Left cardiac atrium (tissue), 4 donors: ENCODE data around the gene NRN1. TPM values are rescaled to one million over a fixed set of nuclear protein-coding genes. Genes with fewer than 3 reads are reported as not detected.

ENCODE experiments used
- ATAC-seq, 2 donors: fragments of 200-7000 bp; cut with Tn5 transposase; one replicate each; pipeline ENCODE4 v1.9.1; 2020; ENCODE audit warnings: mild to moderate bottlenecking in 2 of 2, moderate library complexity in 2 of 2
- DNase-seq: peaks from one replicate; pipeline ENCODE4 v3.0.0-alpha.2; 2020
- intact Hi-C, 2 donors: fragments of 100-400 bp; cut with DNase I; formaldehyde crosslinking; loops; one replicate each; pipeline versions ENCODE4 v1.14.1 to v1.15.1; 2022 to 2023
- total RNA-seq, 2 donors: library from RNA; stranded (reverse); fragmentation: NEBNext Ultra II Directional; extraction: Animal tissue kit (Norgen Biotek cat#: 25700); gene quantifications; one replicate each; pipeline ENCODE4 v1.2.1, GENCODE V29; 2021
- donor health status: DM: no; HTN: yes; CAD: no.
- donor health status: DM: no; HTN: yes; CAD: no; lungs with severe emphysema.
- donor health status: DM: yes; HTN: yes; CAD: no.
- donor health status: Dilated cardiomyopathy.

Gene NRN1
- total RNA-seq, 2 donors from 2014 or later, result 12.8 to 18.1 TPM

GRCh38 chr6:6003621-6004366, 2.9 kb downstream of the NRN1 start:
- intact Hi-C loops, result no loop called here
- ATAC-seq, result peak in 1 of 2 donors; percentile 5
- DNase-seq, result peak; percentile 34

DNA sequence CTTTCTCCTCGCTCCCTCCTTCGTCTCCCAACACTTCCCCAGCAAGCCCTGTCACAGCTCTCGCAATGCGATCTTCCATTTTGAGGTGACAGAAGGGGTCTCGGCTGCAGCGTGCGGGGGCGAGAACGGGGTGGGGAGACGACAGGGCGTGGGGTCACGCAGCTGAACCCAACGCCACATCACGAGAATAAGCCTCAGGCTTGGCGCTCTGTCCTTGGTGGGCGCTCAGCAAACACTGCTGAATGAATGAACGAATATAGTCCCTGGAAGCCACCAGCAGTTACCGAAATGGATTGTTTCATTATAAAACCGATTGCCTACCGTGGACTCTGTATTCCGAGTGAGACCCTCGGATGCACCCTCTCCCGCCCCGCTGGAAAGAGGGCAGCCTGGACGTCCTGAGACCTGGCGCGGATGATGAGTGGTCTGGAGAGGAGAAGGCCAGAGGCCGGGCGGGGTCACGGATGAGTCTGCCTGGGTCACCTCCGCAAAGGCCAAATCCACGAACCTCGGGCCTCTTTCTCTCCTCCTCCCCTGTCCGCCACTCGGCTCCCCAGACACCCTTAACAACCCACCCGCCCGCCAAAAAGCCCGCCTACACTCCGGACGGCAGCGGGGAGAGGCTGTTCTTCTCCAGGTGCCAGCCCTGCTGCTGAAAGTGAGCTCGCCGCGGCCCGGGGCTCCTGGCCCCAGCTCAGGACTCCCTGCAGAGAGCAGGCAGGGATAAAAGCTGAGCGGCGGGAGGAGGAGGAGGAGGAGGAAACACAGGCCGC, 3.7 kb downstream of the NRN1 start:
- intact Hi-C loops, result no loop called here
- no peak for ATAC-seq
- DNase-seq, result no peak

DNA sequence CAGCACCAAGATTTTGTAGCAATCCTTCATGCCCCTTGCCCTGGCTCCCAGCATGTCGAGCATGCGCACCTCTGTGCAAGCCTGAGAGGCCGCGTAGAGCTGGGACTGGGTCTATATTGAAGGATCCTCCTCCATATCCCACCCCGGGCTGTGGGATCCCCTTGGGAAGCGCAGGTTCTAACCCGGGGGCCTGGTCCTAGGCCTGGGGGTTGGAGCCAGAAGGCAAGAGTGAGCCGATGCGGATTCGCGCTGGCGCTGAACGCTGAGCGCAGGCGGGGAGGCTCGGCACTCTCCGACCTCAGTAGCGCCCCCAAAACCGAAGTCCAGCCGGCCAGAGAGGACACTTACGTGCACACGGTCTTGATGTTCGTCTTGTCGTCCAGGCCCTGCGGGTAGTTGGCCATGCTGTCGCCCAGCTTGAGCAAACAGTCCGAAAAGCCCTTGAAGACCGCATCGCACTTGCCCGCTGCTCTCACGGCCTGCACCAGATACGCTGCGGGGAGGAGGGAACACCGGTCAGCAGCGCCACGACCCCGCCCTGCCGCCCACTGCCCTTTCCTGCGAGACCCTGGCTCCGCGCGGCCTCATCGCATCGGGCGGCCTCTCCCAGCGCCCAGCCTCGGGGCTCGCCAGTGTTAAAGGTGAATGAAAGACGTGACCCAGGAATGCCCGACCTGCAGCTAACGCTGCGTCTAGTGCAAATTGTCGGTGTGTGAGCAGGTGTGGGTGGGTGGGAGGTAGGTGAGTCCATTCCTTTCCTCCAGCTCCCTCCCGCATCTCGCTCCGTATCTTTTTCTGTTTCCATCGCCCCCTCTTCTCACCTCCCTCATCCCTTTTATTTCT, 4.5 kb downstream of the NRN1 start:
- no peak for DNase-seq
- intact Hi-C loops, result no loop called here
- ATAC-seq, result no peak

DNA sequence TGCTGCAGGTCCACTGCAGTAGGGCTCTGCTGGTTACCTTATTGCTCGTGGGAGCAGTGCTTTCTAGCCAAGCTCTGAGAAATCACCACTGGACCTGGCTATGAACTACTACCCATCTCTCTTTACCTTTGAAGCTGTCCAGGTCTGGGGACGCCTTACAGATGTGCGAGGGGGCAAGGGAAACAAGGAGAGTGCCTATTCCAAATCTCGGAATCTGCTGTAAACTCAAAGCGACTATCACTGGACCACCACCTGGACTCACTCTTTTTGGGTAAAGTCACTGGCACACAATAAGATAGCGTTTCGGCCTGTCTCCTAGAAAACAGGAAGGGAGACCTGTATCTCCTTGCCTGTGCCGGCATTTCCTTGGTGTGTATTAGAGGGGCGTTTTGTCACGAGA, 5.3 kb downstream of the NRN1 start:
- intact Hi-C loops, result no loop called here
- DNase-seq (no peak), ATAC-seq (no peak)

GRCh38 chr6:5999688-6000608, 6.8 kb downstream of the NRN1 start:
- ATAC-seq, result no peak
- DNase-seq, result no peak
- intact Hi-C loops, result no loop called here

DNA sequence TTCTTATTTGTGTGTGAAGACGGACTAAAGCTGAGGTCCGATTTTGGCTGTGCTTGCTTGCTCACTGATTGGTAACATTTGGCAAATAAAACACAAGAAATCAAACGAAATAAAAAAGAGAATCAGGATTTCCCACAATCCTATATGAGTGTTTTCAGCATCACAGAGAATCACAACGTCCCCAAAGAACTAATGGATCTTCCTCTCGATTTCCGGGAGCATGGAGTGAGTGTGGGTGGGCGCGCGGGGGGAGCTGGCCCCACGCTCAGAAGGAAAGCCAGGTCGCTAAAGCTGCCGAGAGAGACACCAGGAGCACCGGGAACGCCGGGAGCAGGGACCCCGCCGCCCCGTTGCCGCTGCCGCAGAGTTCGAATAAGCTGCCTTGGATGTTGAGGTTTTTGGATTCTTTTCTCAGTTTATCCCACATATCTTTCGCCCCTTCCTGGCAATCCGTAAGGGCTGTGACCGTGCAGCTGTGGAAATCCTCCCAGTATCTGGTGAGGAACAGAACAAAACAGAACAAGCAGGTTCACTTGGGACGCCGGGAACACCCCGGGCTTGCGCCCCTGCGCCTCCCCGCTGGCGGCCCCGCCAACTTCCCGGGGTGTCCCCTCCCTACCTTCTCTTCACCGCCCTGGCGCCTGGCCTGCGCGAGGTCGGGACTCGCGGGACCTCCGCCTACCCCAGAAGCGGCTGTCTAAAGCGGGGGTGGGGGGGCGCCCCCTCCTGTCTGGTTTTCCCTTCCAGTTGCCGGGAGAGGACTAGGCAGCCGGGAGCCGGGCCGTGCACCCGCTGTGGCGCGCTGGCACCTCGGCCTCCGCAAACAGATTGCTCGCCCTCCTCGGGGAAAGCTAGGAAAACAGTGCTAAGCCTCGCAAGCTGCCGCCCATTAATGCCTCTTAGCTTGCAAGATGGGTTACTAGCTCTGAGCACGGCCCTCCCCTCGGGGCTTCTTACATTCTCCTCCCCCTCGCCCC, 7.7 kb downstream of the NRN1 start:
- intact Hi-C loops, result no loop called here
- peak in 1 of 2 donors; percentile 9 for ATAC-seq

DNA sequence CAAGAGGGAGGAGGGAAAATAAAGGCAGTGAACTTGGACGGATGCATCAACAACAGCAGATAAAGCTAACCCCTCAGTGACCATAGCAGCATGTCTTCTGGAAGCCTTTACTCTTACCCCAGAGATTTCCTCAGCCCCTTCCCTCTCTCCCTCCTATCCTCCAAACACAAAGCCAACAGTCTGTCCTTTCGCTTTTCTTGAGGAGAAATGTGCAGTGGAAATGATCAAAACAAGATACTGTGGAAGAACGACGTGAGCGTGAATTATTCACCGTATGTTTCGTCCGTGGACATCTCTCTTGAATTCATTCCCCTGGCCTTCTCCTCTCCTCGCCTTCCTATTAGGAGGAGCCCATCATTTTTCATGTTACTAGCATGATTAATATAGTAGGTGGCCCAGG, 8.5 kb downstream of the NRN1 start:
- intact Hi-C loops, result no loop called here
- no peak for ATAC-seq
- DNase-seq, result no peak

More for the DNA sequence above, 7.7 kb downstream of the NRN1 start:
- peak; percentile 43 for DNase-seq

DNA sequence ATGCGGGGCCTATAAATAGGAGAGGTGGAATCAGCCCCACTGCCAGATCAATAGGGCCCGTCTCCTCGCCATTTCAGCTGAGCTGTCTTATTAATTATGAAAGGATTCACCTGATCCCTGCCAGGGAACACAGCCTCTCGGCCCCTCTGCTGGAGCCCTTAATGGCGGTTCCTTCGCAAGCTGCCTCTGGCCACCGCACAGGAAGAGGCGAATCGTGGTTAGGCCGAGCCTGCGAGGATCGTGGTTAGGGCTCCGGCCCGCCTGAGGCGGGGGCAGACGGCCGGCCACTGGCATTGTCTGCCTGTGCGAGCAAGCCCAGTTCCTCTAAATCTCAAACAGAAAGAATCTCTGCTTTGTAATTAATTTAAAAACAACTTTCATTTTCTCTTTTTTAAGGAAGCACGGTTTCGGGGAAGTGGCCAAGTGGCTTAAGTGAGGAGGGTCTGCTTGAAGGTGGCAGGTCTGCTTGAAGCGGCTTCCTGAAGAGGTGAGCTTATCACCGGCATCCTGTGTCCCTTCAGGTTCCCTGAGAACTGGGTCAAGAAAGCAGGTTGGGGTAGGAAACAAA, 9.2 kb downstream of the NRN1 start:
- intact Hi-C loops, result no loop called here
- DNase-seq (peak; percentile 39), ATAC-seq (peak in 1 of 2 donors; percentile 18)

DNA sequence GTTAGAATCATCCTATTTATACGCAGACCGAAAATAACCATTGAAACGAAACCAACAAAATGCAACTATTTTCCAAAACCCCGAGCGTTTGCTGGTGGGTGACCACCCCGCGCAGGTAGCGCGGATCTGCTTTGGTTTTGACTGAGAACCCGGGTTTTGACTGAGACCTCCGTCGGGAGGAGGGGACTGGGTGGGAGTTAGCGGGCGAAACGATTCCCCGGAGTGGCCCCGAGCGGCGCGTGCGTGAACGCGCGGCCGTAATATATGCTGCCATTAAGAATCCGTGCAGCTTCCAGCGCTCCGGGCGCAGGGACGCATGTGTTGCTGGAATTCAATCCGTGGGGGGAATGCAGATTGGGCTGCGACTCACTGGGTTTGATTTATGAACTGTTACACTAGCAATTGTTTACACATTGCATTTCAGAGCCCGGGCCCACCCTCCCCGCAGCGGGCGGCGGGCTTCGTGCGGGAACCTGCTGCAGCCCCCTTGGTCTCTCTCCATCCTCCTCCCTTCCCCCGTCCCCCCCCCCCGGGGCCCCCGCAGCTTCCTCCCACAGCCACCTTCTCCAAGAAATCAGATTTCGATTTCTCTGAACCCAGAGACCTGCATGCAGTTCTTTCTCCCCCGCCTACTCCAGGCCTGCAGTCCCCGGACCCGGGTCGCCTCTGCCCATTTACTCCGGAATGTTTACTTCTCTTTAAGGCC, 9.9 kb downstream of the NRN1 start:
- ATAC-seq, result peak; percentile 20 to 24
- no peak for DNase-seq
- intact Hi-C loops, result no loop called here

DNA sequence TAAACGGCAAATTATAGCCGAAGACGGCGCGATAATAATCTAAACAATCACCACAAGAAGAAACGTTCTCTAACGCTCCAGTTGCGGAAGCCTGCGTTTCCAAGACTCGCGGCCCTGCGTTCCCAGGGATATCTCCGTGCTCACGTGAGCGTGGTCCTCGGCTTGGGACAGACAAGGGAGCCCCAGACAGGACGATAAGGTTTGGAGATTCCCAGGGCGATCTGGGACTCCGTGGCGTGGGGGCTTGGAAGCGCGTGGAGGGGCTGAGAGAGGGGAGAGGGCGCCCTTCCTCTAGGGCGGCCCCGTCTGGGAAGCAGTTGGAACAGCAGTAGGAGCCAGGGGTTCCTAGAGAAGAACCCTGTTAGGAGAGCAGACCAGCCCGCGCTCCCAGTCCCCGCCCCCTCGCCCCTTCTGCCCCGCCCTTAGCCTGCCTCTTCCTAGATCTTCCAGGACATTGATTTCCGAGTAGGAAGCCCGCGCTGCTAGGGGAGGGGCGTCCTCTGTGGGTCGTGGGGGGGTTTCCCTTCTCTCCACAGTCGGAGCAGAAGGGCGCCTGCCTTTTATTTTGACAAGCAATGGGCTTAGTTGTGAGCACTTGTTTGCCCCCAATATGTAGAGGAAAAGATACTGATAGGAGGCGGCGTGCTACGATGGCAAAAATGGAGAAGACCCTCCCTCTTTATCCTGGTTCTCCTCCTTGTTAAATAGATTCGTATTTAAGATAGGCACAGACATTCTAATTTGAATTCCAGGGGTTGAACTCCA, 10.6 kb downstream of the NRN1 start:
- ATAC-seq (peak; percentile 71 to 79), DNase-seq (peak; percentile 66)
- intact Hi-C loops, result no loop called here

GRCh38 chr6:5995658-5995948, 11.1 kb downstream of the NRN1 start:
- ATAC-seq, result no peak
- intact Hi-C loops, result no loop called here

GRCh38 chr6:5994999-5995657, 11.6 kb downstream of the NRN1 start:
- DNase-seq (no peak), ATAC-seq (no peak)
- intact Hi-C loops, result no loop called here

More at GRCh38 chr6:5995658-5995948, 11.1 kb downstream of the NRN1 start:
- no peak for DNase-seq

DNA sequence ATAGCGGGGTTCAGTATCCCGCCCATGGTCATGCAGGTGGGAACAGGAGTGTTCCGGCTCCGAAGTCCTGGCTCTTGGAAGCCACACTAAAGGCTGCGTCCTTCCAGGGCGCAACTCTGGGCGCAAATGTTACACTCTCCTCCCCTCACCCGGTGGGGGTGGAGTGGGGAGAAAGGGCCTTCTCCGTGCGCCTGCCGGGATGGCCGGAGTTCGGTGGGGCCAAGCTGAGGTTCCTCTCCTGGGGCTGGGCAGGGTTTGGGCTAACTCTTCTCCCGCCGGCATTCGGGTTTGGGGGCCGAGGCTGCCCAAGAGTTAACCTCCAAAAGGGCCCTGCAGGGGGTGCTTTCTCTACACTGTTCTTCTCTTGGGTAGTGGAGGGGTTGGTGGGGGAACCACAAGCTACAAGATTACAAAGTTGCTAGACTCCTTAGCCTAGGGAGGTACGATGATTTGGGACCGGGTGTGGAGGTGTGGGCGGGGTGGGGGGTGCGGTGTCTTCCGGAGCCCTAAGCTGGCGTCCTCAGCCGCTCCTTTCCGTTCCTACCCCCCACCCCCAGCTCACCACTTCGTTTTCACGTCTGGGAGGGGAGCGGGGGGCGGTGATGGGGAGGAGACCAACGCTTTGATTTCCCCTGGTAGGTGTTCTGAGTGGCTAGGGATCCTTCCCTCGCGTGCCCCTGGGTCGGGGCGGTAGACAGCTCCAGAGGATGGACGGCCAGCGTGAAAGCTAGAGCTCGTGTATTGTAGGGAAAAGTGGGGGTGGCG, 12.3 kb downstream of the NRN1 start:
- intact Hi-C loops, result no loop called here

GRCh38 chr6:5992551-5993225, 14.0 kb downstream of the NRN1 start:
- DNase-seq (no peak), ATAC-seq (no peak)
- intact Hi-C loops, result no loop called here

More for the DNA sequence above, 12.3 kb downstream of the NRN1 start:
- DNase-seq (no peak), ATAC-seq (no peak)
